ENCODE measurements around the gene AFF3.
"Not testable (repeated sequence)": the region's sequence is repeated elsewhere in the genome, so short reads cannot be mapped to it uniquely, and the experiment has no call there.

GRCh38 chr2:99927690-99928207, 214.6 kb downstream of the AFF3 start:
- not testable (repeated sequence) for TF ChIP-seq CTCF, POLR2A (IDR thresholded peaks at IDR 0.05)
